ENCODE data around the gene GABRA1. TPM values are rescaled to one million over a fixed set of nuclear protein-coding genes. Genes with fewer than 3 reads are reported as not detected.

The GABRA1 gene
- total RNA-seq, 1 experiment from 2014 or later, result 0.57 TPM

DNA sequence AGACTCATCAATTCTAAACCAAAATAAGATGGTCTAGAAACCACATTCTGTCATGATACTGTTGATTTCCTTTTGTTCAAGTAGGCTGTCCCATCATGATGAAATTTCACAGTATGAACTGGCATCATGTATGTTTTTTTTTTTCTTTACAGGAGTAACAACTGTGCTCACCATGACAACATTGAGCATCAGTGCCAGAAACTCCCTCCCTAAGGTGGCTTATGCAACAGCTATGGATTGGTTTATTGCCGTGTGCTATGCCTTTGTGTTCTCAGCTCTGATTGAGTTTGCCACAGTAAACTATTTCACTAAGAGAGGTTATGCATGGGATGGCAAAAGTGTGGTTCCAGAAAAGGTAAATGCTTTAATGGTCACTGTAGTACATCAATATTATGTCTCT lies 47.6 kb downstream of the GABRA1 start (continued):
- TF ChIP-seq, protein P1, sequence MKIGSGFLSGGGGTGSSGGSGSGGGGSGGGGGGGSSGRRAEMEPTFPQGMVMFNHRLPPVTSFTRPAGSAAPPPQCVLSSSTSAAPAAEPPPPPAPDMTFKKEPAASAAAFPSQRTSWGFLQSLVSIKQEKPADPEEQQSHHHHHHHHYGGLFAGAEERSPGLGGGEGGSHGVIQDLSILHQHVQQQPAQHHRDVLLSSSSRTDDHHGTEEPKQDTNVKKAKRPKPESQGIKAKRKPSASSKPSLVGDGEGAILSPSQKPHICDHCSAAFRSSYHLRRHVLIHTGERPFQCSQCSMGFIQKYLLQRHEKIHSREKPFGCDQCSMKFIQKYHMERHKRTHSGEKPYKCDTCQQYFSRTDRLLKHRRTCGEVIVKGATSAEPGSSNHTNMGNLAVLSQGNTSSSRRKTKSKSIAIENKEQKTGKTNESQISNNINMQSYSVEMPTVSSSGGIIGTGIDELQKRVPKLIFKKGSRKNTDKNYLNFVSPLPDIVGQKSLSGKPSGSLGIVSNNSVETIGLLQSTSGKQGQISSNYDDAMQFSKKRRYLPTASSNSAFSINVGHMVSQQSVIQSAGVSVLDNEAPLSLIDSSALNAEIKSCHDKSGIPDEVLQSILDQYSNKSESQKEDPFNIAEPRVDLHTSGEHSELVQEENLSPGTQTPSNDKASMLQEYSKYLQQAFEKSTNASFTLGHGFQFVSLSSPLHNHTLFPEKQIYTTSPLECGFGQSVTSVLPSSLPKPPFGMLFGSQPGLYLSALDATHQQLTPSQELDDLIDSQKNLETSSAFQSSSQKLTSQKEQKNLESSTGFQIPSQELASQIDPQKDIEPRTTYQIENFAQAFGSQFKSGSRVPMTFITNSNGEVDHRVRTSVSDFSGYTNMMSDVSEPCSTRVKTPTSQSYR (CRISPR knock-in tag; IDR thresholded peaks at IDR 0.05), result no peak
- TF ChIP-seq, protein P2, sequence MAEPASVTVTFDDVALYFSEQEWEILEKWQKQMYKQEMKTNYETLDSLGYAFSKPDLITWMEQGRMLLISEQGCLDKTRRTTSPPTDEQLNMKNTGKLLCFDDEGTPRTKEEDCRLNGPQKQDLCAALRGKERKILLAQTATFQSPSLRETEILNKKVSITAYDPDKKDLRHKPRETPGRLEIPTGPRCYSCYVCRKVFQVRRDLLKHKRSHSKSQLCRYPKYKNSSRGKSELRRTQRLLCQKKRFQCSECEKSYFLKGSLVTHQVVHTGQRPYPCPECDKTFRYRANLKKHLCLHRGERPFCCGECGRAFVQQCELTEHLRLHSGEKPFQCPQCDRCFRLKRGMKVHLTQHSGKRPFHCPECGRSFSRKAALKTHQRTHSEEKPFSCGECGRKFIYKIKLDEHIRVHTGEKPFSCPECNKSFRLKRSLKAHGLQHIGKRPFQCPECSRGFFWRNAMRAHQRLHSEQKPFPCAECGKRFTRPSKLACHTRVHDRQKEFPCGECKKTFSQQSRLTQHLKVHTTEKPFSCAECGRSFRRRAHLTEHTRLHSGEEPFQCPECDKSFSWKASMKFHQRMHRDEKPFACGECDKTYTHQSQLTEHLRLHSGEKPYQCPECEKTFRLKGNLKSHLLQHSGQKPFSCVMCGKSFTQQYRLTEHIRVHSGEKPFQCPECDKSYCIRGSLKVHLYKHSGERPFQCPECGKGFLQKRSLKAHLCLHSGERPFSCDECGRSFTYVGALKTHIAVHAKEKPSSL (CRISPR knock-in tag; conservative IDR thresholded peaks at IDR 0.05), result no peak

DNA sequence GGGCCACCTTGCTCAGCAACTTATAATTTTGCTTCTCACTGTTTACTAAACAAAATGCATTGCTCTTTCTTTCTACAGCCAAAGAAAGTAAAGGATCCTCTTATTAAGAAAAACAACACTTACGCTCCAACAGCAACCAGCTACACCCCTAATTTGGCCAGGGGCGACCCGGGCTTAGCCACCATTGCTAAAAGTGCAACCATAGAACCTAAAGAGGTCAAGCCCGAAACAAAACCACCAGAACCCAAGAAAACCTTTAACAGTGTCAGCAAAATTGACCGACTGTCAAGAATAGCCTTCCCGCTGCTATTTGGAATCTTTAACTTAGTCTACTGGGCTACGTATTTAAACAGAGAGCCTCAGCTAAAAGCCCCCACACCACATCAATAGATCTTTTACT lies 49.1 kb downstream of the GABRA1 start:
- Mint-ChIP-seq H3K4me3 (no peak overlapping the region), H3K27ac (no peak overlapping the region), H3K9me3 (no peaks in the 10 kb centered on the region), H3K4me1 (no peaks in the 10 kb centered on the region), H3K27me3 (ENCODE audit: low read depth) (no peaks in the 10 kb centered on the region), H3K36me3 (no peaks in the 10 kb centered on the region)
- ATAC-seq, result no peak
- TF ChIP-seq ZNF671 (CRISPR knock-in tag; IDR thresholded peaks at IDR 0.05) (no peak), TEAD1 (CRISPR knock-in tag; IDR thresholded peaks at IDR 0.05) (no peak), CREM (CRISPR knock-in tag; IDR thresholded peaks at IDR 0.05) (no peak), NR1H2 (CRISPR knock-in tag; IDR thresholded peaks at IDR 0.05) (no peak), KAT7 (CRISPR knock-in tag; IDR thresholded peaks at IDR 0.05; ENCODE audit: borderline replicate concordance) (no peak), OVOL2 (CRISPR knock-in tag; IDR thresholded peaks at IDR 0.05; ENCODE audit: borderline replicate concordance) (no peak), RELA (CRISPR knock-in tag; IDR thresholded peaks at IDR 0.05; ENCODE audit: borderline replicate concordance) (no peak), ATF1 (CRISPR knock-in tag; IDR thresholded peaks at IDR 0.05) (no peak), TEAD4 (CRISPR knock-in tag; IDR thresholded peaks at IDR 0.05) (no peak), RORB (CRISPR knock-in tag; IDR thresholded peaks at IDR 0.05) (no peak), ZNF138 (CRISPR knock-in tag; conservative IDR thresholded peaks at IDR 0.05) (no peak), PRRX2 (CRISPR knock-in tag; IDR thresholded peaks at IDR 0.05) (no peak), ZNF416 (CRISPR knock-in tag; IDR thresholded peaks at IDR 0.05) (no peak), ELF4 (CRISPR knock-in tag; IDR thresholded peaks at IDR 0.05; ENCODE audit: low read depth) (no peak), CREB1 (CRISPR knock-in tag; IDR thresholded peaks at IDR 0.05) (no peak)
- TF ChIP-seq, protein P3, sequence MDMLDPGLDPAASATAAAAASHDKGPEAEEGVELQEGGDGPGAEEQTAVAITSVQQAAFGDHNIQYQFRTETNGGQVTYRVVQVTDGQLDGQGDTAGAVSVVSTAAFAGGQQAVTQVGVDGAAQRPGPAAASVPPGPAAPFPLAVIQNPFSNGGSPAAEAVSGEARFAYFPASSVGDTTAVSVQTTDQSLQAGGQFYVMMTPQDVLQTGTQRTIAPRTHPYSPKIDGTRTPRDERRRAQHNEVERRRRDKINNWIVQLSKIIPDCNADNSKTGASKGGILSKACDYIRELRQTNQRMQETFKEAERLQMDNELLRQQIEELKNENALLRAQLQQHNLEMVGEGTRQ (CRISPR knock-in tag; IDR thresholded peaks at IDR 0.05), result no peak
- TF ChIP-seq, protein P4, sequence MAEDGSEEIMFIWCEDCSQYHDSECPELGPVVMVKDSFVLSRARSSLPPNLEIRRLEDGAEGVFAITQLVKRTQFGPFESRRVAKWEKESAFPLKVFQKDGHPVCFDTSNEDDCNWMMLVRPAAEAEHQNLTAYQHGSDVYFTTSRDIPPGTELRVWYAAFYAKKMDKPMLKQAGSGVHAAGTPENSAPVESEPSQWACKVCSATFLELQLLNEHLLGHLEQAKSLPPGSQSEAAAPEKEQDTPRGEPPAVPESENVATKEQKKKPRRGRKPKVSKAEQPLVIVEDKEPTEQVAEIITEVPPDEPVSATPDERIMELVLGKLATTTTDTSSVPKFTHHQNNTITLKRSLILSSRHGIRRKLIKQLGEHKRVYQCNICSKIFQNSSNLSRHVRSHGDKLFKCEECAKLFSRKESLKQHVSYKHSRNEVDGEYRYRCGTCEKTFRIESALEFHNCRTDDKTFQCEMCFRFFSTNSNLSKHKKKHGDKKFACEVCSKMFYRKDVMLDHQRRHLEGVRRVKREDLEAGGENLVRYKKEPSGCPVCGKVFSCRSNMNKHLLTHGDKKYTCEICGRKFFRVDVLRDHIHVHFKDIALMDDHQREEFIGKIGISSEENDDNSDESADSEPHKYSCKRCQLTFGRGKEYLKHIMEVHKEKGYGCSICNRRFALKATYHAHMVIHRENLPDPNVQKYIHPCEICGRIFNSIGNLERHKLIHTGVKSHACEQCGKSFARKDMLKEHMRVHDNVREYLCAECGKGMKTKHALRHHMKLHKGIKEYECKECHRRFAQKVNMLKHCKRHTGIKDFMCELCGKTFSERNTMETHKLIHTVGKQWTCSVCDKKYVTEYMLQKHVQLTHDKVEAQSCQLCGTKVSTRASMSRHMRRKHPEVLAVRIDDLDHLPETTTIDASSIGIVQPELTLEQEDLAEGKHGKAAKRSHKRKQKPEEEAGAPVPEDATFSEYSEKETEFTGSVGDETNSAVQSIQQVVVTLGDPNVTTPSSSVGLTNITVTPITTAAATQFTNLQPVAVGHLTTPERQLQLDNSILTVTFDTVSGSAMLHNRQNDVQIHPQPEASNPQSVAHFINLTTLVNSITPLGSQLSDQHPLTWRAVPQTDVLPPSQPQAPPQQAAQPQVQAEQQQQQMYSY (CRISPR knock-in tag; IDR thresholded peaks at IDR 0.05), result no peak
- TF ChIP-seq, protein P5, sequence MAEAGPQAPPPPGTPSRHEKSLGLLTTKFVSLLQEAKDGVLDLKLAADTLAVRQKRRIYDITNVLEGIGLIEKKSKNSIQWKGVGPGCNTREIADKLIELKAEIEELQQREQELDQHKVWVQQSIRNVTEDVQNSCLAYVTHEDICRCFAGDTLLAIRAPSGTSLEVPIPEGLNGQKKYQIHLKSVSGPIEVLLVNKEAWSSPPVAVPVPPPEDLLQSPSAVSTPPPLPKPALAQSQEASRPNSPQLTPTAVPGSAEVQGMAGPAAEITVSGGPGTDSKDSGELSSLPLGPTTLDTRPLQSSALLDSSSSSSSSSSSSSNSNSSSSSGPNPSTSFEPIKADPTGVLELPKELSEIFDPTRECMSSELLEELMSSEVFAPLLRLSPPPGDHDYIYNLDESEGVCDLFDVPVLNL (CRISPR knock-in tag; IDR thresholded peaks at IDR 0.05; ENCODE audit: borderline replicate concordance, low read depth), result no peak
- TF ChIP-seq, protein P6, sequence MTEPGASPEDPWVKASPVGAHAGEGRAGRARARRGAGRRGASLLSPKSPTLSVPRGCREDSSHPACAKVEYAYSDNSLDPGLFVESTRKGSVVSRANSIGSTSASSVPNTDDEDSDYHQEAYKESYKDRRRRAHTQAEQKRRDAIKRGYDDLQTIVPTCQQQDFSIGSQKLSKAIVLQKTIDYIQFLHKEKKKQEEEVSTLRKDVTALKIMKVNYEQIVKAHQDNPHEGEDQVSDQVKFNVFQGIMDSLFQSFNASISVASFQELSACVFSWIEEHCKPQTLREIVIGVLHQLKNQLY (CRISPR knock-in tag; IDR thresholded peaks at IDR 0.05), result no peak
- TF ChIP-seq, protein P7, sequence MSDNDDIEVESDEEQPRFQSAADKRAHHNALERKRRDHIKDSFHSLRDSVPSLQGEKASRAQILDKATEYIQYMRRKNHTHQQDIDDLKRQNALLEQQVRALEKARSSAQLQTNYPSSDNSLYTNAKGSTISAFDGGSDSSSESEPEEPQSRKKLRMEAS (CRISPR knock-in tag; IDR thresholded peaks at IDR 0.05), result no peak
- CTCF ChIA-PET, result interaction anchor here (0.7 kb wide), 1 partner anchor 1458 kb away, joined by 3 read pairs; no protein-coding TSS in a partner anchor
- DNase-seq (ENCODE audit: low spot score), result no peak
- POLR2A ChIA-PET, result no interaction called here
